ENCODE data around the gene SPOUT1. TPM values are rescaled to one million over a fixed set of nuclear protein-coding genes. Genes with fewer than 3 reads are reported as not detected.

Gene SPOUT1
- total and polyA plus RNA-seq, 2 of the 13 experiments (the other 11 are each of a cell fraction or from before 2014, with no cell fraction given), result 39.0 to 45.8 TPM

DNA sequence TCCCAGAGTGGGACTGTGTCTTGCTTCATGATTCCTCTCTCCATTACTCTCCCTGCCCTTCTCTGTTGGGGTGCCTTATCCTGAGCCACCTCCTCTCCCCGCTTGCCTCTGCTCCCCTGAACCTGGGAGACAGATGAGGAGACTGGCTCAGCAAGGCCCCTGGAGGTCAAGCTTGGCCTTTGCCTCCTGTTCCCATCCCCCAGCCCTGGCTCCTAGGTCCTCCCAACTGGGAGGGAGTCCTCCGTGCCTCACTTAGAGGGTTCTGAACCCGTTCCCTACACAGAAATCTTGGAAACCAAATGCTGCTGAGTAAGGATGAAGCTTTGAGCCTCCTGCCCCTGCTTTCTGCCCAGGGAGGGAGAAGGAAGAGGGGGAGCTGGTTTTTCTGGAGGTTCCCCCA is 21.1 kb downstream of the SPOUT1 start:
- Histone ChIP-seq H3K9ac (ENCODE audit: insufficient read depth, low read depth, low read length) (no peak overlapping the region), H3K4me1 (ENCODE audit: insufficient read depth, low read length) (no peaks in the 10 kb centered on the region), H3K79me2 (ENCODE audit: insufficient read depth, low read length) (no peaks in the 10 kb centered on the region), H3K27me3 (ENCODE audit: control insufficient read depth in 1 of 2, insufficient read depth in 2 of 2, low read length in 2 of 2) (no peaks in the 10 kb centered on the region), H3K4me2 (ENCODE audit: low read depth, low read length) (no peak overlapping the region), H4K20me1 (ENCODE audit: insufficient read depth, low read length) (no peaks in the 10 kb centered on the region), H3K4me3 (replicated peaks in 1 of 3; ENCODE audit: insufficient read depth in 1 of 3, low read depth in 2 of 3, low read length in 3 of 3) (no peak overlapping the region), H3K27ac (ENCODE audit: extremely low read length, insufficient read depth, low read length) (no peak overlapping the region), H2AFZ (ENCODE audit: low read length) (no peak overlapping the region), H3K36me3 (replicated peaks in 1 of 2; ENCODE audit: control insufficient read depth in 1 of 2, insufficient read depth in 2 of 2, low read length in 2 of 2) (peaks cover 8 to 29% of the 10 kb centered on the region in 2 experiments; a peak in 4 of 5 replicates), H3K9me3 (ENCODE audit: low read length) (no peaks in the 10 kb centered on the region)
- TF ChIP-seq AHR (CRISPR knock-in tag; IDR thresholded peaks at IDR 0.05) (no peak), ZNF263 (CRISPR knock-in tag; IDR thresholded peaks at IDR 0.05) (peak; percentile 75)
- 87% methylated on average over 1 of the region's 3 CpGs for WGBS (ENCODE audit: low lambda C conversion rate)
- CTCF ChIA-PET (ENCODE audit: low intra/inter-chr PET ratio, low total read pairs), result no interaction called here
- intact Hi-C loops (cut with micrococcal nuclease; ENCODE audit: unreplicated experiment), result no loop called here
- ATAC-seq (no peak), DNase-seq (ENCODE audit: low spot score) (no peak), FAIRE-seq (no peak)
- POLR2A ChIA-PET, result interaction anchor here (2.7 kb wide), 1 partner anchor 10 kb away, joined by 11 read pairs; the partner anchor contains the start of gene ENDOG
- no TSS peak for BruUV-seq (replicated peaks)
- in situ Hi-C loops (cut with HindIII; ENCODE audit: extremely low pct_ligation_motif_present, low pct_unique_long_range_greater_than_20kb), result no loop called here

- H3K9ac ChIP-seq (ENCODE audit: insufficient read depth, low read depth, low read length), result no peak overlapping the region
- BruUV-seq (replicated peaks), result no TSS peak
- FAIRE-seq (no peak), ATAC-seq (peak; percentile 14; the same call in 1 of the 3 replicates), DNase-seq (ENCODE audit: low spot score) (no peak)
- H2AFZ ChIP-seq (ENCODE audit: low read length), result no peak overlapping the region
- no peak overlapping the region for H3K27ac ChIP-seq (ENCODE audit: extremely low read length, insufficient read depth, low read length)
- peaks cover 11 to 34% of the 10 kb centered on the region in 2 experiments; a peak in 4 of 5 replicates for H3K36me3 ChIP-seq (replicated peaks in 1 of 2; ENCODE audit: control insufficient read depth in 1 of 2, insufficient read depth in 2 of 2, low read length in 2 of 2)
- intact Hi-C loops (cut with micrococcal nuclease; ENCODE audit: unreplicated experiment) (no loop called here), in situ Hi-C loops (cut with HindIII; ENCODE audit: extremely low pct_ligation_motif_present, low pct_unique_long_range_greater_than_20kb) (no loop called here)
- H4K20me1 ChIP-seq (ENCODE audit: insufficient read depth, low read length), result no peaks in the 10 kb centered on the region
- ChIA-PET CTCF (ENCODE audit: low intra/inter-chr PET ratio, low total read pairs) (no interaction called here), POLR2A (interaction anchor here (2.7 kb wide), 1 partner anchor 10 kb away, joined by 11 read pairs; the partner anchor contains the start of gene ENDOG)
- WGBS (ENCODE audit: low lambda C conversion rate), result no CpG with 5 or more reads among the region's 14 CpGs
- H3K79me2 ChIP-seq (ENCODE audit: insufficient read depth, low read length), result no peaks in the 10 kb centered on the region
- H3K4me3 ChIP-seq (replicated peaks in 1 of 3; ENCODE audit: insufficient read depth in 1 of 3, low read depth in 2 of 3, low read length in 3 of 3), result no peak overlapping the region
- H3K9me3 ChIP-seq (ENCODE audit: low read length), result no peaks in the 10 kb centered on the region
- no peaks in the 10 kb centered on the region for H3K4me1 ChIP-seq (ENCODE audit: insufficient read depth, low read length)
- H3K27me3 ChIP-seq (ENCODE audit: control insufficient read depth in 1 of 2, insufficient read depth in 2 of 2, low read length in 2 of 2), result no peaks in the 10 kb centered on the region
- TF ChIP-seq, protein P1, sequence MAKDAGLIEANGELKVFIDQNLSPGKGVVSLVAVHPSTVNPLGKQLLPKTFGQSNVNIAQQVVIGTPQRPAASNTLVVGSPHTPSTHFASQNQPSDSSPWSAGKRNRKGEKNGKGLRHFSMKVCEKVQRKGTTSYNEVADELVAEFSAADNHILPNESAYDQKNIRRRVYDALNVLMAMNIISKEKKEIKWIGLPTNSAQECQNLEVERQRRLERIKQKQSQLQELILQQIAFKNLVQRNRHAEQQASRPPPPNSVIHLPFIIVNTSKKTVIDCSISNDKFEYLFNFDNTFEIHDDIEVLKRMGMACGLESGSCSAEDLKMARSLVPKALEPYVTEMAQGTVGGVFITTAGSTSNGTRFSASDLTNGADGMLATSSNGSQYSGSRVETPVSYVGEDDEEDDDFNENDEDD (CRISPR knock-in tag; IDR thresholded peaks at IDR 0.05; ENCODE audit: borderline replicate concordance), result no peak
- TF ChIP-seq RAD21 (CRISPR knock-in tag; IDR thresholded peaks at IDR 0.05) (no peak), KLF15 (CRISPR knock-in tag; IDR thresholded peaks at IDR 0.05; ENCODE audit: borderline replicate concordance) (no peak)
- no peak overlapping the region for H3K4me2 ChIP-seq (ENCODE audit: low read depth, low read length)
Observed at GRCh38 chr9:128807827-128808226, 21.8 kb downstream of the SPOUT1 start.
